ENCODE data around the gene PRH2. TPM values are rescaled to one million over a fixed set of nuclear protein-coding genes. Genes with fewer than 3 reads are reported as not detected.

PRH2 gene
- total RNA-seq, 4 donors from 2014 or later, result not detected

DNA sequence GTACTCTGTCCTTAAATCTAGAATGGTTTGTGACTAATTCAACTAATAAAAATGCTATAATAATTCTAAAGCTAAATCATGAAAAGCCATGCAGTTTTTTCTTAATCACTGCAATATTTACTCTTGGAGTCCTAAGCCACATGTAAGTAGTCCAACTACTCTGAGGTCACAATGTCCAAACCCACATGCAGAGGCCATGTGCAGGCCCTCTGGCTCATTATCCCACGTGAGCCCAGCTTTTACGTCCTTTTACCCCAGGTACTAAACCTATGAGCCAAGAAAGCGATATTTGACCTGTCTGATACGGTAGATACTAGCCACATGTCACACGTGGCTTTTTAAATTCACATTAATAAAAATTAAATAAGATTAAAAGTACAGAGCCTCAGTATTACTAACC lies 32.2 kb upstream of the PRH2 start:
- in situ Hi-C loops (cut with MboI; ENCODE audit: low sequenced_read_pairs in 4 of 4), result no loop called here
- TF ChIP-seq CTCF (IDR thresholded peaks at IDR 0.05 in 4 of 5, conservative IDR thresholded peaks at IDR 0.05 in 1 of 5), result no peak
- no peak for TF ChIP-seq POLR2A (IDR thresholded peaks at IDR 0.05)

GRCh38 chr12:10900530-10900929 lies 28.5 kb upstream of the PRH2 start:
- in situ Hi-C loops (cut with MboI; ENCODE audit: low sequenced_read_pairs in 4 of 4), result no loop called here
- TF ChIP-seq CTCF (IDR thresholded peaks at IDR 0.05 in 4 of 5, conservative IDR thresholded peaks at IDR 0.05 in 1 of 5) (no peak), POLR2A (IDR thresholded peaks at IDR 0.05) (no peak)
- ATAC-seq (no peak), DNase-seq (no peak)
- no peak overlapping the region for H3K27ac ChIP-seq
- peaks cover 0 to 7% (median 0%) of the 10 kb centered on the region in 3 donors for H3K9me3 ChIP-seq
- no peaks in the 10 kb centered on the region for H3K36me3 ChIP-seq
- H3K4me3 ChIP-seq, result no peak overlapping the region
- H3K27me3 ChIP-seq, result no peaks in the 10 kb centered on the region
- no peaks in the 10 kb centered on the region for H3K4me1 ChIP-seq
- intact Hi-C loops (cut with DNase I; ENCODE audit: low total_unique reads), result no loop called here

More for the DNA sequence above, 32.2 kb upstream of the PRH2 start:
- no peaks in the 10 kb centered on the region for H3K9me3 ChIP-seq
- no peak for DNase-seq
- H3K27me3 ChIP-seq, result no peaks in the 10 kb centered on the region
- H3K36me3 ChIP-seq, result peaks cover 0 to 2% of the 10 kb centered on the region in 2 donors
- H3K4me1 ChIP-seq, result no peaks in the 10 kb centered on the region
- no peak for ATAC-seq
- no peak overlapping the region for H3K27ac ChIP-seq
- intact Hi-C loops (cut with DNase I; ENCODE audit: low total_unique reads), result no loop called here
- H3K4me3 ChIP-seq, result no peak overlapping the region

GRCh38 chr12:10900972-10901371 lies 28.1 kb upstream of the PRH2 start:
- intact Hi-C loops (cut with DNase I; ENCODE audit: low total_unique reads), result no loop called here
- H3K4me3 ChIP-seq, result no peak overlapping the region
- DNase-seq (no peak), ATAC-seq (no peak)
- H3K9me3 ChIP-seq, result peaks cover 0 to 7% (median 0%) of the 10 kb centered on the region in 3 donors
- in situ Hi-C loops (cut with MboI; ENCODE audit: low sequenced_read_pairs in 4 of 4), result no loop called here
- H3K4me1 ChIP-seq, result no peaks in the 10 kb centered on the region
- H3K36me3 ChIP-seq, result no peaks in the 10 kb centered on the region
- TF ChIP-seq POLR2A (IDR thresholded peaks at IDR 0.05) (no peak), CTCF (IDR thresholded peaks at IDR 0.05 in 4 of 5, conservative IDR thresholded peaks at IDR 0.05 in 1 of 5) (no peak)
- H3K27me3 ChIP-seq, result no peaks in the 10 kb centered on the region
- no peak overlapping the region for H3K27ac ChIP-seq

GRCh38 chr12:10901427-10901826 lies 27.6 kb upstream of the PRH2 start:
- intact Hi-C loops (cut with DNase I; ENCODE audit: low total_unique reads), result no loop called here
- H3K4me3 ChIP-seq, result no peak overlapping the region
- no peak overlapping the region for H3K27ac ChIP-seq
- ATAC-seq, result no peak
- H3K36me3 ChIP-seq, result no peaks in the 10 kb centered on the region
- no peaks in the 10 kb centered on the region for H3K4me1 ChIP-seq
- in situ Hi-C loops (cut with MboI; ENCODE audit: low sequenced_read_pairs in 4 of 4), result no loop called here
- H3K27me3 ChIP-seq, result no peaks in the 10 kb centered on the region
- peaks cover 0 to 7% (median 0%) of the 10 kb centered on the region in 3 donors for H3K9me3 ChIP-seq
- TF ChIP-seq CTCF (IDR thresholded peaks at IDR 0.05 in 4 of 5, conservative IDR thresholded peaks at IDR 0.05 in 1 of 5) (no peak), POLR2A (IDR thresholded peaks at IDR 0.05) (no peak)
- DNase-seq, result no peak

- Histone ChIP-seq H3K4me1 (no peaks in the 10 kb centered on the region), H3K4me3 (no peak overlapping the region), H3K9me3 (peaks cover 0 to 7% (median 0%) of the 10 kb centered on the region in 3 donors), H3K36me3 (no peaks in the 10 kb centered on the region), H3K27ac (no peak overlapping the region), H3K27me3 (no peaks in the 10 kb centered on the region)
- intact Hi-C loops (cut with DNase I; ENCODE audit: low total_unique reads) (no loop called here), in situ Hi-C loops (cut with MboI; ENCODE audit: low sequenced_read_pairs in 4 of 4) (no loop called here)
- DNase-seq, result no peak
- TF ChIP-seq POLR2A (IDR thresholded peaks at IDR 0.05) (no peak), CTCF (IDR thresholded peaks at IDR 0.05 in 4 of 5, conservative IDR thresholded peaks at IDR 0.05 in 1 of 5) (no peak)
- ATAC-seq, result no peak
Observed at GRCh38 chr12:10904686-10905085, 24.4 kb upstream of the PRH2 start.
